Fibroblast of lung (primary cell): ENCODE data around the gene CELF2. TPM values are rescaled to one million over a fixed set of nuclear protein-coding genes. Genes with fewer than 3 reads are reported as not detected.

Source experiments
- DNase-seq, 2 donors: peaks; one replicate each; pipeline versions ENCODE4 v3.0.0 to v3.0.0-alpha.2; 2010; ENCODE audit warnings: low read depth in 2 of 2
- H2AFZ ChIP-seq: 2 replicates; pipeline ENCODE4 v1.5.1; 2012; ENCODE audit warnings: low read length, control low read depth, inconsistent platforms
- H3K27ac ChIP-seq: 2 replicates; pipeline ENCODE4 v1.5.1; 2011; ENCODE audit warnings: low read length, control low read depth; ENCODE audit not compliant: insufficient read depth
- H3K27me3 ChIP-seq: 2 replicates; pipeline ENCODE4 v1.5.1; 2011; ENCODE audit warnings: mild to moderate bottlenecking, low read length; ENCODE audit not compliant: control insufficient read depth, insufficient read depth
- H3K36me3 ChIP-seq: 2 replicates; pipeline ENCODE4 v1.5.1; 2011; ENCODE audit warnings: low read length; ENCODE audit not compliant: control insufficient read depth, insufficient read depth
- H3K4me1 ChIP-seq: 2 replicates; pipeline ENCODE4 v1.5.1; 2011; ENCODE audit warnings: low read length; ENCODE audit not compliant: control insufficient read depth, insufficient read depth; ENCODE audit errors: extremely low read depth
- H3K4me2 ChIP-seq: 2 replicates; pipeline ENCODE4 v1.5.1; 2011; ENCODE audit warnings: low read length, control low read depth; ENCODE audit not compliant: insufficient read depth; ENCODE audit errors: extremely low read depth
- H3K4me3 ChIP-seq, 4 experiments: fragments of 200-600 bp in 1 of 4; sonication (generic) in 1 of 4; replicated peaks in 1 of 4; 2 replicates each; pipeline ENCODE4 v1.5.1; 2011 to 2016; ENCODE audit warnings: low read length in 4 of 4, low read depth in 3 of 4, mild to moderate bottlenecking in 3 of 4, control low read depth in 2 of 4, inconsistent platforms in 1 of 4, mixed read lengths in 1 of 4; ENCODE audit not compliant: insufficient read depth in 1 of 4; ENCODE audit errors: control extremely low read depth in 1 of 4
- H3K79me2 ChIP-seq: 2 replicates; pipeline ENCODE4 v1.5.1; 2012; ENCODE audit warnings: mild to moderate bottlenecking, low read length, inconsistent platforms; ENCODE audit not compliant: control insufficient read depth, insufficient read depth
- H3K9ac ChIP-seq: 2 replicates; pipeline ENCODE4 v1.5.1; 2011; ENCODE audit warnings: mild to moderate bottlenecking, low read length, control low read depth; ENCODE audit not compliant: insufficient read depth
- H3K9me3 ChIP-seq: 2 replicates; pipeline ENCODE4 v1.5.1; 2012; ENCODE audit warnings: low read depth, low read length; ENCODE audit not compliant: control insufficient read depth, insufficient read depth
- H4K20me1 ChIP-seq: 2 replicates; pipeline ENCODE4 v1.5.1; 2011; ENCODE audit warnings: low read length; ENCODE audit not compliant: control insufficient read depth, insufficient read depth; ENCODE audit errors: extremely low read depth
- EZH2 ChIP-seq: IDR thresholded peaks from 2 replicates; pipeline ENCODE4 v1.5.1; 2012; ENCODE audit warnings: low read length, control low read depth, mild to moderate bottlenecking; ENCODE audit errors: missing control alignments
- polyA plus RNA-seq, 2 donors: library from polyadenylated mRNA; depleted of rRNA in 1 of 2; stranded (reverse) in 1 of 2; unstranded in 1 of 2; fragments of >200 nt; gene quantifications; 2 replicates each; pipeline ENCODE4 v1.2.1, GENCODE V29; 2011 to 2012; ENCODE audit warnings: missing spikeins in 1 of 2
- total RNA-seq: library from RNA; depleted of rRNA; stranded (reverse); fragments of >200 nt; gene quantifications from 2 replicates; pipeline ENCODE4 v1.2.1, GENCODE V29; 2014
- TF ChIP-seq, protein P1 (sequence below), 2 donors: IDR thresholded peaks in 1 of 2; conservative IDR thresholded peaks in 1 of 2; 1 replicate in 1 of 2; 2 replicates in 1 of 2; pipeline ENCODE4 v1.5.1; 2011 to 2012; ENCODE audit warnings: low read length in 2 of 2, control low read depth in 1 of 2, inconsistent platforms in 1 of 2, low read depth in 1 of 2, mild to moderate bottlenecking in 1 of 2

Gene CELF2
- total and polyA plus RNA-seq, 2 donors (not counting 1 experiment from before 2014, with no cell fraction given) = 16.9 to 25.1 TPM

DNA sequence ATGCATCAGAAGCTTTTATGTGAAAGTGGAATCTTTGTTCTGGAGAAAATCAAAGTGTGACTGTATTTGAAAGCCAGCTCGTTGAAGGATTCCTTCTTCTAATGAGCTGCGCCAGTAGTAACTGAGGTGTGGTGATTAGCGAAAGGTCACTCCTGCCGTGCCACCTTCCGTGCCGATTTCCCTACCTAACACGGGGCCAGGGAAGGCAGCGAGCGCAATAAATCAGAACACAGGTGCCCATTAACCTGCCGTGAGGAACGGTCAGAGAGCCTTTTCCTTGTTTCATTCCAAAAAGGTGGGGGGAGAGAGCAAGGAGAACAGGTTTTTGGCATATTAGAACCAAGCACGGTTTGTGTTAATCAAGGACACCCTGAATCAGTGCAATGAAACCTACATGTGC is 258.0 kb downstream of the CELF2 start:
- Histone ChIP-seq H3K4me1 (no peaks in the 10 kb centered on the region), H3K9ac (no peak overlapping the region)
- no peak for TF ChIP-seq EZH2
- TF ChIP-seq, protein P1, sequence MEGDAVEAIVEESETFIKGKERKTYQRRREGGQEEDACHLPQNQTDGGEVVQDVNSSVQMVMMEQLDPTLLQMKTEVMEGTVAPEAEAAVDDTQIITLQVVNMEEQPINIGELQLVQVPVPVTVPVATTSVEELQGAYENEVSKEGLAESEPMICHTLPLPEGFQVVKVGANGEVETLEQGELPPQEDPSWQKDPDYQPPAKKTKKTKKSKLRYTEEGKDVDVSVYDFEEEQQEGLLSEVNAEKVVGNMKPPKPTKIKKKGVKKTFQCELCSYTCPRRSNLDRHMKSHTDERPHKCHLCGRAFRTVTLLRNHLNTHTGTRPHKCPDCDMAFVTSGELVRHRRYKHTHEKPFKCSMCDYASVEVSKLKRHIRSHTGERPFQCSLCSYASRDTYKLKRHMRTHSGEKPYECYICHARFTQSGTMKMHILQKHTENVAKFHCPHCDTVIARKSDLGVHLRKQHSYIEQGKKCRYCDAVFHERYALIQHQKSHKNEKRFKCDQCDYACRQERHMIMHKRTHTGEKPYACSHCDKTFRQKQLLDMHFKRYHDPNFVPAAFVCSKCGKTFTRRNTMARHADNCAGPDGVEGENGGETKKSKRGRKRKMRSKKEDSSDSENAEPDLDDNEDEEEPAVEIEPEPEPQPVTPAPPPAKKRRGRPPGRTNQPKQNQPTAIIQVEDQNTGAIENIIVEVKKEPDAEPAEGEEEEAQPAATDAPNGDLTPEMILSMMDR (conservative IDR thresholded peaks at IDR 0.05 in 1 of 2, IDR thresholded peaks at IDR 0.05 in 1 of 2; ENCODE audit: low read depth in 1 of 2, low read length in 2 of 2) = no peak

DNA sequence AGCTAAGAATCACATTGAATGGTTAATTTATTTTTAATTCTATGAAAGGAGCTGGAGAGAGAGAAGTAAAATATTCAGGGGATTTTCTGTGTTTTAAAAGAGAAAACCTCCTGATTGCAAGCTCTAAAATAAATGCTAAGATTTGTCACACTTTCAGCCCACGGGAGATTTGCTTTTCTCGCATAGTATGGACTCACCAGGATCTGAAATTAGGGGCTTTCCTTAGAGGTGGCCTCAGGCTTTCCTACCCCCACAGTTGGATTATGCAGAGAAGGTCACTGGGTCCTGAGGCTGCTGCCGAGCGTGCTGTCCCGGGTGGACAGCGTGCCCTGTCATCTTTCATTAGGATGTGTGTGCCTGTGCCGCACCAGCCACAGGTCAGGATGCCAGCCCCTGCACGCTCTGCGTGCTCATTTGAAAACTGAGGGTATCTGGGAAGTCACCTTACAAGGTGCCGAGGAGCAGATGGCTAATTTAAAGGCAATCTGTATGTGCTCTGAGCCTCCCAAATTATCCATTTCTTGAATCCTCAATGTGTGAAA is 258.8 kb downstream of the CELF2 start:
- H3K4me3 ChIP-seq = no peak overlapping the region
- no peaks in the 10 kb centered on the region for H3K4me1 ChIP-seq
- H3K9me3 ChIP-seq = no peaks in the 10 kb centered on the region
- H3K4me2 ChIP-seq = no peak overlapping the region
- TF ChIP-seq EZH2 = no peak
- TF ChIP-seq, protein P1 (conservative IDR thresholded peaks at IDR 0.05 in 1 of 2, IDR thresholded peaks at IDR 0.05 in 1 of 2; ENCODE audit: low read depth in 1 of 2, low read length in 2 of 2) = no peak
- no peak overlapping the region for H3K27ac ChIP-seq
- no peaks in the 10 kb centered on the region for H3K27me3 ChIP-seq
- no peak for DNase-seq
- H2AFZ ChIP-seq = no peak overlapping the region
- no peaks in the 10 kb centered on the region for H4K20me1 ChIP-seq
- peaks cover 1% of the 10 kb centered on the region for H3K36me3 ChIP-seq
- H3K79me2 ChIP-seq = no peaks in the 10 kb centered on the region
- H3K9ac ChIP-seq = no peak overlapping the region

More for the DNA sequence above, 258.0 kb downstream of the CELF2 start:
- no peak overlapping the region for H2AFZ ChIP-seq
- H3K4me3 ChIP-seq = no peak overlapping the region
- no peak for DNase-seq
- no peak overlapping the region for H3K27ac ChIP-seq
- H3K36me3 ChIP-seq = peaks cover 1% of the 10 kb centered on the region
- no peaks in the 10 kb centered on the region for H3K9me3 ChIP-seq
- H4K20me1 ChIP-seq = no peaks in the 10 kb centered on the region
- H3K79me2 ChIP-seq = no peaks in the 10 kb centered on the region
- no peak overlapping the region for H3K4me2 ChIP-seq
- H3K27me3 ChIP-seq = no peaks in the 10 kb centered on the region

DNA sequence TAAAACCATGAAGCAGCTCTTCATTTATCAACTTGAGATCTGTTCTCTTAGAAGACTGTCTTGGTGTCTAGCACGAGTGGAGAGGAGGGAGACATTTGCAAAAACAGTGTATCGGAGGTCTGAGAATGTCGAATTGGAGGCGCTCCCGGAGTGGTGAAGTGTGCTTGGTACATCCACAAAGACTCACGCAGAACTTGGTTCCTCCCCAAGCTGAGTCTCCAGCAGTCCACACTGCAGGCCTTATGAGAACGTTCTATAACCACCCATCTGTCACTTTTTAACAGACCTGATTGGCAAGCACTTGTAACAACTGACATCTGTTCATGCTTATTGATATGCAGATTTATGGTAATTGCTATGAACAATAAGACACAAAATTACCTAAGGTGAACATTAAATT is 261.6 kb downstream of the CELF2 start:
- DNase-seq = no peak
- no peak overlapping the region for H3K4me3 ChIP-seq
- H3K4me2 ChIP-seq = no peak overlapping the region
- H2AFZ ChIP-seq = no peak overlapping the region
- H3K27ac ChIP-seq = no peak overlapping the region
- no peaks in the 10 kb centered on the region for H3K27me3 ChIP-seq
- H3K9me3 ChIP-seq = no peaks in the 10 kb centered on the region
- H3K9ac ChIP-seq = no peak overlapping the region
- no peaks in the 10 kb centered on the region for H3K36me3 ChIP-seq
- no peak for TF ChIP-seq EZH2
- TF ChIP-seq, protein P1 (conservative IDR thresholded peaks at IDR 0.05 in 1 of 2, IDR thresholded peaks at IDR 0.05 in 1 of 2; ENCODE audit: low read depth in 1 of 2, low read length in 2 of 2) = no peak
- no peaks in the 10 kb centered on the region for H3K79me2 ChIP-seq
- H3K4me1 ChIP-seq = no peaks in the 10 kb centered on the region
- H4K20me1 ChIP-seq = no peaks in the 10 kb centered on the region
